ENCODE measurements around the gene RNF11.
"Not testable (repeated sequence)": the region's sequence is repeated elsewhere in the genome, so short reads cannot be mapped to it uniquely, and the experiment has no call there.

Gene RNF11

GRCh38 chr1:51228471-51228870, 7.6 kb upstream of the RNF11 start:
- DNase-seq (ENCODE audit: low read depth), result not testable (repeated sequence)

- no peak for DNase-seq (ENCODE audit: low read depth)
Measured at GRCh38 chr1:51230501-51231078, 5.5 kb upstream of the RNF11 start.

- no peak for DNase-seq (ENCODE audit: low read depth)
Measured at GRCh38 chr1:51231120-51231519, 5.0 kb upstream of the RNF11 start.

- DNase-seq (ENCODE audit: low read depth), result no peak
Measured at GRCh38 chr1:51231896-51232295, 4.2 kb upstream of the RNF11 start.

GRCh38 chr1:51234236-51234635, 1.8 kb upstream of the RNF11 start:
- DNase-seq (ENCODE audit: low read depth), result not testable (repeated sequence)

- DNase-seq (ENCODE audit: low read depth), result peak; percentile 22
Measured at GRCh38 chr1:51234721-51235425, 1.2 kb upstream of the RNF11 start.

GRCh38 chr1:51236531-51237350, 668 bp downstream of the RNF11 start:
- DNase-seq (ENCODE audit: low read depth), result peak; percentile 10

- DNase-seq (ENCODE audit: low read depth), result no peak
Measured at GRCh38 chr1:51237351-51238033, 1.4 kb downstream of the RNF11 start.

- no peak for DNase-seq (ENCODE audit: low read depth)
Measured at GRCh38 chr1:51238034-51238403, 1.9 kb downstream of the RNF11 start.

- no peak for DNase-seq (ENCODE audit: low read depth)
Measured at GRCh38 chr1:51240084-51240483, 4.0 kb downstream of the RNF11 start.

- no peak for DNase-seq (ENCODE audit: low read depth)
Measured at GRCh38 chr1:51241119-51241518, 5.0 kb downstream of the RNF11 start.

- DNase-seq (ENCODE audit: low read depth), result no peak
Measured at GRCh38 chr1:51242546-51242945, 6.5 kb downstream of the RNF11 start.

GRCh38 chr1:51247022-51247421, 10.9 kb downstream of the RNF11 start:
- no peak for DNase-seq (ENCODE audit: low read depth)

- no peak for DNase-seq (ENCODE audit: low read depth)
Measured at GRCh38 chr1:51247499-51247898, 11.4 kb downstream of the RNF11 start.

GRCh38 chr1:51249445-51249844, 13.4 kb downstream of the RNF11 start:
- no peak for DNase-seq (ENCODE audit: low read depth)

- not testable (repeated sequence) for DNase-seq (ENCODE audit: low read depth)
Measured at GRCh38 chr1:51250729-51251128, 14.7 kb downstream of the RNF11 start.

- not testable (repeated sequence) for DNase-seq (ENCODE audit: low read depth)
Measured at GRCh38 chr1:51251165-51251564, 15.1 kb downstream of the RNF11 start.

- DNase-seq (ENCODE audit: low read depth), result no peak
Measured at GRCh38 chr1:51252366-51252765, 16.3 kb downstream of the RNF11 start.

- DNase-seq (ENCODE audit: low read depth), result no peak
Measured at GRCh38 chr1:51253691-51254090, 17.6 kb downstream of the RNF11 start.

- DNase-seq (ENCODE audit: low read depth), result no peak
Measured at GRCh38 chr1:51255331-51255730, 19.3 kb downstream of the RNF11 start.

- DNase-seq (ENCODE audit: low read depth), result no peak
Measured at GRCh38 chr1:51263147-51263877, 27.2 kb downstream of the RNF11 start.

GRCh38 chr1:51264451-51264850, 28.4 kb downstream of the RNF11 start:
- DNase-seq (ENCODE audit: low read depth), result no peak

Measured in stimulated activated CD4-positive, alpha-beta T cell treated with anti-CD3 and anti-CD28 coated beads, Interleukin-2, amount 100 ng/mL, for 4 hours (primary cell).